HG02588 (cell line): Measurements from ENCODE around the gene ZBTB4.

ENCODE experiments used
- ATAC-seq: cut with Tn5 transposase; IDR thresholded peaks from one replicate; pipeline ENCODE4 v1.9.1; 2021; ENCODE audit warnings: mild to moderate bottlenecking, moderate library complexity; ENCODE audit not compliant: unreplicated experiment

Gene ZBTB4

GRCh38 chr17:7479213-7480088 is at the start of gene ZBTB4:
Gene ZBTB4 (minus strand): TSS chr17:7479631. CDS start chr17:7466801, 12,830 bp downstream.
- ATAC-seq = no peak

GRCh38 chr17:7528842-7529241 is 49.4 kb upstream of the ZBTB4 start:
- no peak for ATAC-seq

GRCh38 chr17:7523033-7523432 is 43.6 kb upstream of the ZBTB4 start:
- no peak for ATAC-seq

- ATAC-seq = no peak
Observed at GRCh38 chr17:7515911-7516610, 36.6 kb upstream of the ZBTB4 start.

GRCh38 chr17:7513850-7514419 is 34.5 kb upstream of the ZBTB4 start:
- ATAC-seq = no peak

GRCh38 chr17:7512824-7513540 is 33.6 kb upstream of the ZBTB4 start:
- ATAC-seq = no peak

- ATAC-seq = no peak
Observed at GRCh38 chr17:7512105-7512504, 32.7 kb upstream of the ZBTB4 start.

GRCh38 chr17:7511108-7511507 is 31.7 kb upstream of the ZBTB4 start:
- ATAC-seq = no peak

- no peak for ATAC-seq
Observed at GRCh38 chr17:7509937-7510336, 30.5 kb upstream of the ZBTB4 start.

GRCh38 chr17:7508846-7509245 is 29.4 kb upstream of the ZBTB4 start:
- ATAC-seq = no peak

- no peak for ATAC-seq
Observed at GRCh38 chr17:7508145-7508544, 28.7 kb upstream of the ZBTB4 start.

GRCh38 chr17:7503521-7503920 is 24.1 kb upstream of the ZBTB4 start:
- no peak for ATAC-seq

- ATAC-seq = no peak
Observed at GRCh38 chr17:7502987-7503386, 23.6 kb upstream of the ZBTB4 start.

GRCh38 chr17:7502171-7502847 is 22.9 kb upstream of the ZBTB4 start:
- no peak for ATAC-seq

GRCh38 chr17:7501729-7502128 is 22.3 kb upstream of the ZBTB4 start:
- no peak for ATAC-seq

GRCh38 chr17:7499161-7499560 is 19.7 kb upstream of the ZBTB4 start:
- ATAC-seq = no peak

- ATAC-seq = no peak
Observed at GRCh38 chr17:7497636-7498035, 18.2 kb upstream of the ZBTB4 start.

GRCh38 chr17:7497228-7497627 is 17.8 kb upstream of the ZBTB4 start:
- ATAC-seq = no peak

GRCh38 chr17:7496470-7497183 is 17.2 kb upstream of the ZBTB4 start:
- no peak for ATAC-seq

- ATAC-seq = no peak
Observed at GRCh38 chr17:7495906-7496434, 16.5 kb upstream of the ZBTB4 start.
